Small intestine (tissue), 7 donors: ENCODE measurements around the gene BICC1. TPM values are rescaled to one million over a fixed set of nuclear protein-coding genes. Genes with fewer than 3 reads are reported as not detected.

Experiments used
- DNase-seq, 2 donors: peaks; one replicate each; pipeline versions ENCODE4 v3.0.0 to v3.0.0-alpha.2; 2013
- FAIRE-seq: peaks from 2 replicates; lab custom pipeline; 2012; peaks lifted over from hg19 to GRCh38; lab: Jason Lieb, UNC
- H3K27ac ChIP-seq, 3 donors: one replicate each; pipeline ENCODE4 v1.5.1; 2013; ENCODE audit warnings: low read length in 2 of 3, mild to moderate bottlenecking in 2 of 3, control low read depth in 1 of 3, inconsistent platforms in 1 of 3, low read depth in 1 of 3, moderate library complexity in 1 of 3
- H3K27me3 ChIP-seq, 3 donors: one replicate each; pipeline ENCODE4 v1.6.1; 2013; ENCODE audit warnings: low read length in 3 of 3, inconsistent platforms in 1 of 3; ENCODE audit not compliant: control insufficient read depth in 3 of 3, insufficient read depth in 3 of 3
- H3K36me3 ChIP-seq, 3 donors: one replicate each; pipeline ENCODE4 v1.6.1; 2013; ENCODE audit warnings: low read length in 3 of 3, inconsistent platforms in 1 of 3, low read depth in 1 of 3, mild to moderate bottlenecking in 1 of 3, moderate library complexity in 1 of 3; ENCODE audit not compliant: control insufficient read depth in 3 of 3, insufficient read depth in 2 of 3
- H3K4me1 ChIP-seq, 3 donors: one replicate each; pipeline ENCODE4 v1.6.1; 2013; ENCODE audit warnings: low read length in 2 of 3, inconsistent platforms in 1 of 3, low read depth in 1 of 3, mild to moderate bottlenecking in 1 of 3, moderate library complexity in 1 of 3; ENCODE audit not compliant: control insufficient read depth in 3 of 3, insufficient read depth in 2 of 3
- H3K4me3 ChIP-seq, 3 donors: one replicate each; pipeline ENCODE4 v1.5.1; 2013; ENCODE audit warnings: low read length in 3 of 3, control low read depth in 1 of 3, inconsistent platforms in 1 of 3, low read depth in 1 of 3, mild to moderate bottlenecking in 1 of 3, moderate library complexity in 1 of 3
- H3K9me3 ChIP-seq, 2 donors: one replicate each; pipeline ENCODE4 v1.6.1; 2013; ENCODE audit warnings: low read depth in 1 of 2, low read length in 1 of 2; ENCODE audit not compliant: control insufficient read depth in 2 of 2, insufficient read depth in 1 of 2
- WGBS, 3 donors: extraction: QIAGEN DNeasy Blood & Tissue Kit; methylation state at CpG; one replicate each; pipeline ENCODE4 v1.1.7; 2013; 5-methylcytosine and 5-hydroxymethylcytosine counted together
- polyA plus RNA-seq, 4 donors: library from polyadenylated mRNA; stranded (reverse) in 3 of 4; unstranded in 1 of 4; fragments of 200-250 nt in 3 of 4; fragments of 120-200 nt in 1 of 4; gene quantifications; one replicate each; pipeline versions ENCODE4 v1.2.1 to v1.2.3, GENCODE V29; 2013
- donor health status: healthy with polysubstance abuse.
- donor health status: control.
- donor health status: control.
- donor health status: Bipolar disorder and iron deficiency.
- donor health status: healthy.

Gene BICC1
- polyA plus RNA-seq, 4 donors = 0.81 to 4.7 (median 1.3) TPM; not detected in 1

- Histone ChIP-seq H3K4me1 (no peaks in the 10 kb centered on the region), H3K36me3 (no peaks in the 10 kb centered on the region), H3K9me3 (no peaks in the 10 kb centered on the region), H3K4me3 (no peak overlapping the region), H3K27me3 (no peaks in the 10 kb centered on the region), H3K27ac (no peak overlapping the region)
- 87 to 93% (median 87%) methylated on average over 3 of the region's 3 CpGs for WGBS, 3 donors
- no peak for FAIRE-seq
- no peak for DNase-seq
These were observed 314.7 kb downstream of the BICC1 start for GRCh38 chr10:58827381-58827780.

- DNase-seq (no peak), FAIRE-seq (no peak)
- Histone ChIP-seq H3K4me3 (no peak overlapping the region), H3K9me3 (no peaks in the 10 kb centered on the region), H3K4me1 (no peaks in the 10 kb centered on the region), H3K36me3 (no peaks in the 10 kb centered on the region), H3K27ac (no peak overlapping the region), H3K27me3 (no peaks in the 10 kb centered on the region)
- 82 to 89% (median 84%) methylated on average over 5 of the region's 5 CpGs for WGBS, 3 donors
These were observed 317.2 kb downstream of the BICC1 start for GRCh38 chr10:58829839-58830238.

- Histone ChIP-seq H3K27me3 (no peaks in the 10 kb centered on the region), H3K4me3 (no peak overlapping the region), H3K36me3 (no peaks in the 10 kb centered on the region), H3K4me1 (no peaks in the 10 kb centered on the region), H3K27ac (no peak overlapping the region), H3K9me3 (no peaks in the 10 kb centered on the region)
- DNase-seq (no peak), FAIRE-seq (no peak)
These were observed 318.0 kb downstream of the BICC1 start for GRCh38 chr10:58830697-58831096.

- H3K36me3 ChIP-seq = no peaks in the 10 kb centered on the region
- H3K4me3 ChIP-seq = no peak overlapping the region
- H3K9me3 ChIP-seq = no peaks in the 10 kb centered on the region
- H3K27me3 ChIP-seq = no peaks in the 10 kb centered on the region
- DNase-seq = no peak
- H3K4me1 ChIP-seq = no peaks in the 10 kb centered on the region
- FAIRE-seq = no peak
- H3K27ac ChIP-seq = no peak overlapping the region
- 61 to 73% (median 70%) methylated on average over 5 of the region's 5 CpGs for WGBS, 3 donors
These were observed 321.3 kb downstream of the BICC1 start for GRCh38 chr10:58833771-58834561.

- 83 to 88% (median 87%) methylated on average over 3 of the region's 3 CpGs for WGBS, 3 donors
- no peaks in the 10 kb centered on the region for H3K27me3 ChIP-seq
- FAIRE-seq = no peak
- no peaks in the 10 kb centered on the region for H3K9me3 ChIP-seq
- no peak overlapping the region for H3K27ac ChIP-seq
- DNase-seq = no peak
- H3K36me3 ChIP-seq = no peaks in the 10 kb centered on the region
- H3K4me3 ChIP-seq = no peak overlapping the region
- H3K4me1 ChIP-seq = no peaks in the 10 kb centered on the region
These were observed 323.6 kb downstream of the BICC1 start for GRCh38 chr10:58836176-58836700.

- Histone ChIP-seq H3K36me3 (no peaks in the 10 kb centered on the region), H3K9me3 (no peaks in the 10 kb centered on the region), H3K4me1 (no peaks in the 10 kb centered on the region), H3K27me3 (no peaks in the 10 kb centered on the region), H3K27ac (no peak overlapping the region), H3K4me3 (no peak overlapping the region)
- FAIRE-seq (no peak), DNase-seq (no peak)
- WGBS, 3 donors = 73 to 85% (median 82%) methylated on average over 8 of the region's 8 CpGs
These were observed 324.4 kb downstream of the BICC1 start for GRCh38 chr10:58836991-58837575.

- H3K36me3 ChIP-seq = no peaks in the 10 kb centered on the region
- DNase-seq (no peak), FAIRE-seq (no peak)
- H3K27ac ChIP-seq = no peak overlapping the region
- no peaks in the 10 kb centered on the region for H3K4me1 ChIP-seq
- no peaks in the 10 kb centered on the region for H3K27me3 ChIP-seq
- H3K9me3 ChIP-seq = no peaks in the 10 kb centered on the region
- 66 to 95% (median 80%) methylated on average over 2 of the region's 2 CpGs for WGBS, 3 donors
- no peak overlapping the region for H3K4me3 ChIP-seq
These were observed 325.2 kb downstream of the BICC1 start for GRCh38 chr10:58837826-58838225.

- Histone ChIP-seq H3K4me3 (no peak overlapping the region), H3K9me3 (no peaks in the 10 kb centered on the region), H3K27me3 (no peaks in the 10 kb centered on the region), H3K36me3 (no peaks in the 10 kb centered on the region), H3K4me1 (no peaks in the 10 kb centered on the region), H3K27ac (no peak overlapping the region)
- WGBS, 3 donors = 50 to 70% (median 52%) methylated on average over 1 of the region's 1 CpG
- FAIRE-seq (no peak), DNase-seq (no peak)
These were observed 326.0 kb downstream of the BICC1 start for GRCh38 chr10:58838561-58839208.
